Embryonic facial prominence (tissue), 1 donor: ENCODE data around the gene SLC44A5.

Source experiments
- DNase-seq: peaks from one replicate; pipeline ENCODE4 v3.0.0-alpha.2; 2016; ENCODE audit errors: extremely low spot score

The SLC44A5 gene

DNA sequence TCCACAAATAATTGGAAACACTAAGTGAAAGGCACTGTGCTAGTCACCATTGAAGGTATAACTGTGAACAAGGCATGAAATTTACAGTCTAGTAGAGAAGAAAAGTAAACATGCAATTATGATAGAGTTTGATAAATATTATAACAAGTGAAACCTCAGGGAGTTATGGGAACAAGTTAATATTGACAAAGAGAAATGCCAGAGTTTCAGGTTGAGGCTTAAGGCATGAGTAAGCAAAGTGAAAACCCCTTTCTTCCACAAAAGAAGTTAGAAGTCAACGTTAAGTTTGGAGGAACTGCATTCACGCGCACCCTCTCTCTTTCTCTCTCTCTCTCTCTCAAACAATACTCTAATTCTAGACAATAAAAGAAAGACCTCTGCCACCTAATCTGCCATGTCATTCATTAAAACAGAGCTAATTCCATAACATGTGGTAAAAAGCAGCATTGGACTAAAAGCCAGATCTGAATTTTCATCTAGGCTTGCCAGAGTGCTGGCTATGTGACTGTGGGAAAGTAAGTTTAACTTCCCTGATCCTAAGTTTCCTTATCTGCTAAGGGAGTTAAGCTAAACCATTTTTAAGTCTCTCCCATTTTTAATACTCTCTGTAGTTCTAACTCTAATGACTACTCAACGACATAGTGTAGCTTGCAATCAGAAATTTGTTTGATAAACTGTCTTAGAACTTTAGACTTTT is 22.0 kb downstream of the SLC44A5 start:
- no peak for DNase-seq

DNA sequence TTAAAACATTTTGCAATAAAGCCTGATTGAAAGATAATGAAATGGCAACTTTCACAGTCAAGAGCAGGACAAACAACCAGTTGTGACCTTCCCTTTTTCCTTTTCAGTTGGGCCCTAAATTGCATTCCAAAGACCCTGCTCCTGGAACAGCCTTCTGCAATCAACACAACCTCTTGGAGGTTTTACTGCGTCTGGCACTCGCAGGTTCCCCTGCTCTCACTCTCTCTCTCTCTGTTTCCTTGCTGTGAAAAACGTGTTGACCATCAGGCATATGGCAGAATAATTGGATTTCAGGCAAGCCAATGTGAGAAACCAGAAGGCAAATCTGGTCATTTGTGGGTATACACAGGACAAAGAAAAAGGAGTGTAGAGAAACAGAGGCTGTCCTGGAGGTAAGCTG is 23.2 kb downstream of the SLC44A5 start:
- DNase-seq: no peak

DNA sequence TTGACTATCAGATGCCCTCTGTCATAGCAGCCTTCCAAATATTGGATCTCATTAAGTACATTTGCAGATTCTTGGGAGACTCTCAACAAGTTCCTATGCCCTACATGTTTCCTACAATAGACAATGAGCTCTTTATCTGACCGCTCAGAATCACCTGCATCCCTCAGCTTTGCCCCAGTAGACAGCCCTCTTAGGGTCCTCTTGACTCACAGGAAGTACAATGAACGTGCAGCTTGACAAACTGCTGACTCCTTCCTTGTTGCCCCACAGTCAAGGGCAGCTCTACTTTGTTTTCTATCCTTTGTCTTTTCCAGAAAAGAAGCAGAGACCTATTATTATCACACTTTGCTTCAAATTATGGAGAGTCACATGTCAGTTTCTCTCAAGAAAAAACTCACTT is 27.6 kb downstream of the SLC44A5 start:
- DNase-seq: no peak

DNA sequence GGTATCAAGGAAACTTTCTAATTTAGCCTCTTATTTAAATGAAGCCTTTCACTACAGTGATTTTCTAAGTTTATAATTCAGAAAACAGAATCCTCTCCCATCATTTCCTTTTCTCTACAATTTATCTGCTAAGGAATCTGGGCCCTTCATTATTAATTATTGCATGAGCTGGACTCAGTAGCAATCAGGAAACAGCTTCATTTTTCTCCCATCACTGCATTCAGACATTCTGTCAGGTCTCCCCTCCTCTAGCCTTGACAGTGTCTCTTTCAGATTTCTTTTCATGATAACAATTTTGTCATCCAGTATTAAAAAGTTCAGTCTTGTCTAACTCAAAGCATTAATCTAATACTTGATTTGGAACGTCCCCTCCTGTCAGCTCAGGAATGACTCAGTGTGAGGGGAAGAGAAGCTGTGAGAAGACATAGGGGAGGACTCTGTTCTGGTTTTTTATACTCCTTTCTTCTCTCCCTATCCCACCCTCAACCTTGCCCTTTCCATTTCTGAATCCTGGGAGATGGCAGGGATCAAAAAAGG is 28.1 kb downstream of the SLC44A5 start:
- DNase-seq: no peak

DNA sequence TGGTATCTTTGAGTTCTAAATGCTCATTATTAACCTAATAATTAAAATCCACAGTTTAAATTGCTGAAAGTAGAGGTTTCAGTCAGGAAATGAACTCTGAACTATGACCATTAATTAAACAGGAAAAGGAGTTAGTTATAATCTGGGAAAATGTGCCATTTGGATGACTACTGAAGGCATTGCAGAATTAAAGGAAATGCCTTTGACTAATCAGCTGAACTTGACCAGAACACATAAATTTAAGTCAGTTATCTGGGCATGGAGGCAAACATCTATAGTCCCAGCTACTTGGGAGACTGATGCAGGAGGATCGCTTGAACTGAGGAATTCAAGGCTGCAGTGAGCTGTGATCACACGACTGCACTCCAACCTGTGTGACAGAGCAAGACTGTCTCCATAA is 31.9 kb downstream of the SLC44A5 start:
- DNase-seq: no peak

DNA sequence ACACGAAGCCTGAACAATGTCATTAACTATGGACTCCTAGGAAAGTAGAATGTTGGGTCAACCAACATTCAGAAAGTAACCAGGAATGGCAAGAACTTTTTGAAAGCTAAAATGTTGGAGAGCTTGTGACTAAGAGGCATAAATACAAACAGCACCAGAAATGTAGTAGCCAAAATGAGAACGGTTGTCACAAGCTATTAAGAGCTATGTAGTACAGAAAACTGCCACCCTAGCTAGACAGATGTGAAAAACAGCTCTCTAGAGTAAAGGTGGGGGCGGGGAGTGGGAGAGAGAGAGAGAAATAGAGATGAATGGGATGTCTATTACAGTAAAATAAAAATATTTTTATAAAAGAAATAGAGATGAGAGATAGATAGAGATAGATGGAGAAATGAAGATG is 35.1 kb downstream of the SLC44A5 start:
- DNase-seq: no peak

DNA sequence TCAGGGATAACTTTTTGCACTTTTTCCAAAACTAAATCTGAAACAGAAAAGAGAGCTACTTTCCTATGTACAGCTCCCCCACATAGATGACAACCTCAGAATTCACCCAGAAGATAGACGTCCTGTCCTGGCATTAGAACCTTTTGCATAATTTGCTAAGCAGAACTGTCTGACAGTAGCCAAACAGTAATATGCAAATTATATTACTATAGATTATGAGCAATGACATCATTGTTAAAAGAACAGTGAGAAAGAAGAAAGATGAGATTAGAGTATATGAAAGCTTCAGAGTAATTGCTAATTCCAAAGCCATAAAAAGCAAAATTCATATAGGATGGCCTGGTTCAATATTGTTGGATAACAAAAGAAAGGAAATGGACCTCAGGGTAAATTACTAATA is 43.7 kb downstream of the SLC44A5 start:
- no peak for DNase-seq

DNA sequence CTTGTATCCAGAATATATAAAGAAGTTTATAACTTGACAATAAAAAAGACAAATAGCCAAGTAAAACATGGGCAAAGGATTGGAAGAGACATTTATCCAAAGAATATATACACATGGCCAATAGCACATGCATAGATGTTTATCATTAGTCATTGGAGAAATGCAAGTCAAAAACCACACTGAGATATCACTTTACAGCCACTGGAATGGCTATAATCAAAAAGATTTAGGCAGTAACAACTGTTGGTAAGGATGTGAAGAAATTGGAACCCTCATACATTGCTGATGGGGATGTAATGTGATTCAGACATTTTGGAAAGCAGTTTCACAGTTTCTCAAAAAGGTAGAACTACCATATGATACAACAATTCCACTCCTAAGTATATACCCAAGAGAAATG is 51.1 kb downstream of the SLC44A5 start:
- no peak for DNase-seq

DNA sequence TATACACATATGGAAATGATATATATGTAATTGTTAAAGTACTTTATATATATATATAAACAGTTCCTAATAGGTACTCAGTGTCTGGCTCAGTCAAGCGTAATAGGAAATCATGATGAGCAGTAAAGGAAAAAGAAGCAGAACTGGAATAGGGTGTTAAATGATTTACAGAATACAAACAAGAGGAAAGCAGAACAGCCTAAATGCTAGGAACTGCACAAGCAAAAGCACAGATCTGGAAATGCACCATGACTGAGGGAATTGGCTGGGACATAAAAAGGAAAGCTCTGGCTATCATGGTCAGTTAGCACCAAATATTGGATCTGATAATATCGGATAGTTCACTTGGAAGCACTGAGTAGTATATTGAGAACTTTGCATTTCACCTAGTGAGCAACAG is 51.8 kb downstream of the SLC44A5 start:
- DNase-seq: no peak

DNA sequence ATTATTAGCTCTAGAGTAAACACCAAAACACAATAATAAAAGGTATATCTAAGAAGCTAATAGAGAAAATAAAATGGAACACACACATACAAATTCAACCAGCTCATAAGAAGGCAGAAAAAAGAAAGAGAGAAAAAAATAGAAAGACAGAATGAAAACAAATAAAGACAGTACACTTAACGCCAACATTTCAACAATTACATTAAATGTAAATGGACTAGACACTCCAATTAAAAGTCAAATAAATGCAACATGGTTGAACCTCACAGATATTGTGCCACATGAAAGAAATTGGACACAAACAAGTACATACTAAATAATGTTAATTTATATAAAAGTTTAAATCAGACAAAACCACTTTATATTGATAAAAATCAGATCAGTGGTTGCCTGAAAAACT is 56.0 kb downstream of the SLC44A5 start:
- DNase-seq: no peak

DNA sequence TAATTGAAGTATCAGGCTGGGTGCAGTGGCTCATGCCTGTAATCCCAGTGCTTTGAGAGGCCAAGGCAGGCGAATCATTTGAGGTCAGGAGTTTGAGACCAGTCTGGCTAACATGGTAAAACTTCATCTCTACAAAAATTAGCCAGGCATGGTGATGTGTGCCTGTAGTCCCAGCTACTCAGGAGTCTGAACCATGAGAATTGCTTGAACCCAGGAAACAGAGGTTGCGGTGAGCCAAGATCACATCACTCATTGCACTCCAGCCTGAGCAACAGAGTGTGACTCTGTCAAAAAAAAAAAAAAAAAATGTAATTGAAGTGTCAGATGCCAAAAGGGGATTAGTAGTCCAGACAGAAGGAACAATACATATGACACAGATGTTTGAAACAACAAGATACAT is 56.7 kb downstream of the SLC44A5 start:
- no peak for DNase-seq

DNA sequence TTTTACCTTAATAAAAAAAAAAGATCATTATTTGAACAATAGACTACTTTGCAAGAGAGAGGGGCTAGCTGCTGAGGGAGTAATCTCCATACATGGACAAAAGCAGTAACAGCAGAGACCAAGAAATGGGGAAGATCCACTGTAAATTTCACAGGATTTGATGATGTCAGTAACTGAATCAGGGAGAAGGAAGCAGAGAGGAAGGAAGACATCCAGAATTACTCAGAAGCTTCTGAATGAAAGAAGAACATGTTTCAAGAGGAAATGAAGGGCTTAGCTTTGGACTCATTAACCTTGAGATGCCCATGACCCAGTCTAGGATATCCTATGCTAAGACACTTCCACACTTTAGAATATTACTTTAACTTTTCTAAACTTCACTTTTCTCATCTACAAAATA is 60.4 kb downstream of the SLC44A5 start:
- no peak for DNase-seq

DNA sequence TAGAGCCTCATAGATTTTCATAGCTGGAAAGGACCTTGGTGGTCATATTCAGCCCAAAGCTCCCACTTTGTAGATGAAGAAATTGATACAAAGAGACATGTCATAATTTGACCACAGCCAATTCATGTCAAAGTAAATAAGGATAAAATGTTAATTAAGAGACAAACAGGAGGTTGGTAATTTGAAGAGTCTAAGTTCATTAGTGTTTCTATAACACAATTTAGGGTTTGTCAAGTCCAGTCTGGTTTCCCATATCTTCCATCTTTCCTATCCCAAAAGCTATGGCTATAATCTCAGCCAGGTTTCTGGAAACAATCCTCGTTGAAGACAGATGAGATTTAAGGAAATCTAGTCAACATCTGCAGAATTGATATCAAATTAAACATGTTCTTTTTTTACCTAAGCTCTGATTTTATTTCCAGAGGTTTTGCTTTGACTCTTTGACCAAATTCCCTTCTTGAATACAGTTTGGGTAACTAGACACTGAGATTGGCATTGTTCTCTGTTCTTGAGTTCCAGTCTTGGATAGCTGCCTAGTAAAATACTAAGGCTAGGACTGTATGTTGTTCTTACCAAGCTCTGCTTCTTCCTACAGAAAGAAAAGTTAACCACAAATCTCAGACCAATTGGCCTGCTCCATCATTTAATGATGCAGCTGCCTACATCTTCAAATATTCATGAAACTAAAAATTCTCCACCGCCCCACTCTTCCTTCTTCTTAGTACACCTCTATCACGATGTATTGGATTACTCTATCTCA is 62.0 kb downstream of the SLC44A5 start:
- DNase-seq: no peak

DNA sequence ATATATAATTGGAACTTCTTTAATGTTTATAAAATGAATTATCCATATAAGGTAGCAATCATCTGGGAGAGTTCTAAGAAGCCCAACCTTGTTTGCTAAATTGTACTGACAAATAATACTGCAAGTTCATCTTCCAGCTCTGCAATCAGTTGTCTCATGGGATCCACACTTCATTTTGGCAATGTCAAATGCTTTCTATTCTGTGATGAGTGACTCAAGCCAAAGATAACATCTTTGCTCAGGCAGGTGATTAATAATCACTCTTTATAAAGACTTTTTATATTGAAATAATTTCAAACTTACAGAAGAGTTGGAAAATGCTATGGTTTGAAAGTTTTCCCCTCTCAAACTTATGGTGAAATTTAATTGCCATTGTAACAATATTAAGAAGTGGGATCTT is 67.2 kb downstream of the SLC44A5 start:
- DNase-seq: no peak

DNA sequence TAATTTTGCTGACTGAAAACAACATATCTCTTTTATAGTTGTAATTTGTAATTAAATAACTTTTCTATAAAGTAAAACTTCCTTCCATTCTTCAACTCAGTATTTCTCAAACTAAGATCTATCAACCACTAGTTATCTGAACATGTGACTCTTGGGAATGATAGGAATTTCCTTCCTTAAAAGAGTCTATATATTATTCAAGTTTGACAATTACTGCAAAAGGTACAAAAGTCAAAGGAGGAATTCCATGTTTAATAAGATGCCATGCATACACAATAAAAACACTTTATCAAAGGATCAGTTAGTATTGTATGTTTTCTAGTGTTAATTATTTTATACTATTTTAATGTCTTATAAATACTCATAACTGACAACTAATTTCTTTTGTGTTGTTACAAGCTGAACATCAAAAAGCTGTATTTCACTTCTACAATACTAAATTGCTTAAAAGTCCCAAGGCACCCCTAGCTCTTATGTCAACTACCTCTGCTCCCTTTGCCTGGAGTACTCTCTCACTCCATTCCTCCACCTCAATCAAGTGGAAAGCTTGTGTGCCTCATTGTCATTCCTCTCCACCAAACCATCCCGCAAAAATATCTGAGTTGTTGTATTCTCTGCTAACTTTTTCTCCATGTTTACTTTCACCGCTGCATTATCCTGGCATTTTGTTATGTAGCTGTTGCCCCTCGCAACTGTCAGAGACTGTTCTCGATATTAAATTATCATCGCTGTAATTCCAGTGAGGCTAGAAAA is 67.9 kb downstream of the SLC44A5 start:
- DNase-seq: no peak

DNA sequence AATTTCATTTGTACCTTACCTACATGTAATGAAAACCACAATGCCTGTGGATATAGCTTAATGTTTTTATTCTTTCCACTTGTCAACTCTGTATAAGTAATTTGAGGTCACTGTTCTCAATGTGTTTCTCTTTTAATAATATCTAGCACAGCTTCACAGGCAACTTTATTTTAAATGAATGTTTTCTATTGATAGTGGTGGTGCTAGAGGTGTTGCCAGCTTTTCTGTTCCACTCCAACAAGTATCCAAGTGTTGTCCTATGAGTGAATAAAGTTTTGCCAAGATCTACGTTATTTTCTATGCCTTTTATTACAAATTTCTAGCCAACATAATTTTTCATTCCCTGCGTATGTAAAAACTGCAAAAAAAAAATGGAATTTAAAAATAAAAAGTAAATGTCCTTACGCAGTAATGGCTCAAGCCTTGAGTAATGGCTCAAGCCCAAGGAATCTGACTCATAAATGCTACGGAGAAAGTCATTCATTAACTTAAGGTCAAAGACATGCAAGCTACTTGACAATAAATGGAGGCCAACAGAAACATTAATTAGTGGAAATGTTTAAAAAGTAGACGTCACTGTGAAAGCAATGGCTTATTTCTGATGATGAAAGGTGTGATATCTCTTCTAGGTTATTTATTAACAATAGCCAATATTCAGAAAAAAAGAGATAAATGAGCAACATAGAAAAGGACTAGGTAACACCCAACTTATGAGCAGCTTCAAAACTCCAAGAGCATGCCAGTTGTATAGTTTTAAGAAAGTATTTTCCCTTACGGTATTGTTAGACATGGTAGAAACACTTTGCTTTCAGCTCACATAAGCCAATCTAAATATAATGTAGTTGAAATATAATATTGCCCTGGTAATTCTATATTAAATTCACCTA is 71.4 kb downstream of the SLC44A5 start:
- DNase-seq: no peak

DNA sequence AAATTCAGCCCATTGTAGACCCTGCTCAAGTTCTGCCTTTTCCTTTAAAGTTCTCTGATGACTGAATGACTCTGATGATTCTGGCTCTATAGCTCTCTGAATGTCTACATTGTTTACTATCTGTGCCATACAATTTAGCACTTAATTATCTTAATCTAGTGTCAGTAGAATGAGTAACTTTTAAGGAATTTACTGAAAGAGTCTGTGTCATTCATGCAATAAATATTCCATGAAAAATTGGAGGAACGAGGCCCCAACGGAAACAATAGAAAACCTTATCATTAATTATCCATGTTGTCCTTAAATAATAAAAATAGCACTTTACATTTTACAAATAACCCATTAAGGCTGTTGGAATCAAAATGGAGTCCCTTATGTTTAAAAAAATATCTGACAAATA is 77.8 kb downstream of the SLC44A5 start:
- no peak for DNase-seq

DNA sequence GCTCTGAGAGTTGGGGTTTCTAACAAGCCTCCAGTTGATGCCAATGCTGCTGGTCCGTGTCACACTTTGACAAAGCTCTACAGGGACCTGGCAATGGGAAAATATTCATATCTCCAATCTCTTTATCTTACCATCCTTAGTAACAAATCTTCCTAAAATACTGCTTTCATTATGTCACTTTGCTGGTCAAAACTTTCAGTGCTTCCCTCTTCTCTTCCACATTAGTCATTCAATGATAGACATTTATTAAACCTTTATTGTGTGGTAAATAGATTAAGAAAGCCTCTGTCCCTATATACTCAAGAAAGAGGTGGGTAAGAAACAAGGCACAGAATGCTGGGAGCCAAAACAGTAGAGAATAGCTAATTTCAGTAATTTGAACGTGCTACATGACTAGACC is 79.3 kb downstream of the SLC44A5 start:
- DNase-seq: no peak

DNA sequence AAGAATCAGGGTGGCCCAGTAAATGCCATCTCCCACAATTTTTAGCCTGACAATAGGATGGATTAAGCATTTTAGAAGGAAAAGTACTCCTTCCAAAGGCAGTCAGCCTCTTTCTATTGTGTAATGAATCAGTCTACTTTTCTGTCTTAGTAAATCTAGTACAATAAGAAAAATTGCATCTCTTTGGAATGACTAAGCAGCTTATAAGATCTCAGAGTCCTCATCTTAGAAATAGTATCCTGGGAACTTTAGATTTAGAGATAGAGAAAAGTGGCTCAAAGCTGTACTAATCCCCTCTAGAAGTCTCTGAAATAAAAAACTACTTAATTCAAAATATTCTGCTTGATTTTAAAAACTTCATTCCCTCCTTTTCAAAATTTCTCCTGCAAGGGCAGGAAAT is 81.4 kb downstream of the SLC44A5 start:
- DNase-seq: no peak

DNA sequence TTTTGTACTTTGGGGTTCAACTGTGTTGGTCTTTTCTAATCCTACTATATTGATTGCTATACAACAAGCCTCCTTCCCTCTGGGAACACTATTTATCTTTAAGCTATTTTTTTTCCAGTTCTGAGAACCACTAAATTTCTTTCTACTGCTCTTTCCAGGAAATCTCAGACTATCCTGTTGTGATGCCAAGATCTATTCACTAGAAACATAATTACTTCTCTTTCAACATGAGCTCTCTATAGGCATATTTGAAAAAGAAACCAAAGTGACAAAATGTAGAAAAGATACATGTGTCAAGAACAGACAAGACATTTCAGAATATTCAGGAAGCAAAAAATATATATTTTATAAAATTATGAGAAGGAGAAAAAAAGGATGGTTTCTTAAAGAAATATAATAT is 82.9 kb downstream of the SLC44A5 start:
- no peak for DNase-seq

DNA sequence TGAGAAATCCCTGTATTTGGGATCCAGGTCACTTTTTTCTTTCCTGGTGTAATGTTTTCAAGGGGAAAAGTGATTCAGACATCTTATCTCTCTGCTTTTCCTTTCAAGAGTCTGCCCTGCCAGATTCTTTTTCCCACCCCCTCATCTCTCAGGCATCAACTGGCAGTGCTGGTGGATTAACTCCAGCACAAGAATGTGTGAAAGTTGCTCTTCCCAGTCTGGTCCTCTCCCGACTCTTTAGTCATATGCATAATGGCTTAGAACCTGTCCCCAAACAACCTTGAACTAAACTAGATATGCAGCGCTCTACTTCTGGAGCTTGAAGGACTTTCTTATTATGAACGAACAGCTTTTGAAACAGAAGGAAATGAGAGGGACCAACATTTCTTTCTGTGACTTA is 88.5 kb downstream of the SLC44A5 start:
- no peak for DNase-seq

DNA sequence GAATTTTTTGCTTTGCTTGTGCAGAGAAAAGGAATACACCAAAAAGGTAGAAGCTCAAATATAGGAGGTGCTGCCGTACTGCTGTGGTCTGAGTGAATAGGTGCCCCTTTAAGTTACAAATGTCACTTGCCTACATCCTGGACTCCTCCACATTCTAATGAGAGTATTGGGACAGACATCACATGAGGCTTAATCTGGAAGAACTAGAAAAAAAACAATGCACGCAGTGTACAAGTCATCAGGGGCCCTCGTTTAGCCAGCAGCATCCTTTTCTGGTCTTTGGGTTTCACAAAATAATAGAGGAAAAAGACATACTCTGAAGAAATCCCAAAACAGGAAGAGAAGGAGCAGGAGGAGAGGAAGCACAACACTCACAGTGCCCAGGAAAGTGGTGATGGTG is 89.3 kb downstream of the SLC44A5 start:
- no peak for DNase-seq
